ENCODE measurements around the gene NUDT22. TPM values are rescaled to one million over a fixed set of nuclear protein-coding genes. Genes with fewer than 3 reads are reported as not detected.

NUDT22 gene
- polyA plus RNA-seq, 3 donors from 2014 or later, result 64.9 to 95.4 (median 74.9) TPM

- H3K4me1 Mint-ChIP-seq, result peaks cover 38 to 40% of the 10 kb centered on the region in 2 donors
- H3K27ac Mint-ChIP-seq, result peak overlapping the region; percentile 77 to 93 (median 90)
- peak; percentile 65 to 70 (median 70) for DNase-seq
- H3K4me3 Mint-ChIP-seq, result peak overlapping the region; percentile 87 to 91 (median 89)
- H3K36me3 Mint-ChIP-seq, result no peaks in the 10 kb centered on the region
- H3K9me3 Mint-ChIP-seq, result no peaks in the 10 kb centered on the region
- H3K27me3 Mint-ChIP-seq (ENCODE audit: low read depth in 3 of 3), result peaks cover 0 to 6% (median 2%) of the 10 kb centered on the region in 3 donors
These were observed 505 bp downstream of the NUDT22 start for GRCh38 chr11:64226507-64227051.

- DNase-seq, result no peak
These were observed 1.4 kb downstream of the NUDT22 start for GRCh38 chr11:64227405-64227956.

GRCh38 chr11:64229090-64229743 is 3.1 kb downstream of the NUDT22 start:
- Mint-ChIP-seq H3K4me1 (peaks cover 40 to 53% of the 10 kb centered on the region in 2 donors), H3K9me3 (no peaks in the 10 kb centered on the region)

More at GRCh38 chr11:64227405-64227956, 1.4 kb downstream of the NUDT22 start:
- Mint-ChIP-seq H3K4me1 (peaks cover 40 to 46% of the 10 kb centered on the region in 2 donors), H3K27ac (peak overlapping the region; percentile 77 to 93 (median 90)), H3K27me3 (ENCODE audit: low read depth in 3 of 3) (peaks cover 0 to 4% (median 2%) of the 10 kb centered on the region in 3 donors), H3K36me3 (no peaks in the 10 kb centered on the region), H3K4me3 (peak overlapping the region; percentile 87 to 91 (median 89)), H3K9me3 (no peaks in the 10 kb centered on the region)

GRCh38 chr11:64229744-64230170 is 3.7 kb downstream of the NUDT22 start:
- Mint-ChIP-seq H3K27me3 (ENCODE audit: low read depth in 3 of 3) (peaks cover 0 to 3% (median 2%) of the 10 kb centered on the region in 3 donors), H3K27ac (peak overlapping the region; percentile 82 to 94 (median 89)), H3K36me3 (no peaks in the 10 kb centered on the region), H3K9me3 (no peaks in the 10 kb centered on the region), H3K4me3 (peak overlapping the region; percentile 86 to 94 (median 87)), H3K4me1 (peaks cover 40 to 53% of the 10 kb centered on the region in 2 donors)
- DNase-seq, result no peak

More at GRCh38 chr11:64229090-64229743, 3.1 kb downstream of the NUDT22 start:
- H3K27me3 Mint-ChIP-seq (ENCODE audit: low read depth in 3 of 3), result peaks cover 0 to 5% (median 2%) of the 10 kb centered on the region in 3 donors
- H3K36me3 Mint-ChIP-seq, result no peaks in the 10 kb centered on the region
- H3K27ac Mint-ChIP-seq, result peak overlapping the region; percentile 76 to 91 (median 83)
- DNase-seq, result no peak
- peak overlapping the region; percentile 86 to 94 (median 87) for H3K4me3 Mint-ChIP-seq

GRCh38 chr11:64230171-64230984 is 4.3 kb downstream of the NUDT22 start, which contains the start of gene DNAJC4:
DNAJC4 (plus strand) TSS chr11:64230548; CDS start chr11:64230855, 307 bp downstream.
- Mint-ChIP-seq H3K36me3 (no peaks in the 10 kb centered on the region), H3K27ac (peak within 1 kb of the TSS; percentile 82 to 94 (median 89)), H3K4me1 (peaks cover 38 to 51% of the 10 kb centered on the region in 2 donors), H3K27me3 (ENCODE audit: low read depth in 3 of 3) (peaks cover 0 to 3% (median 2%) of the 10 kb centered on the region in 3 donors), H3K9me3 (no peaks in the 10 kb centered on the region), H3K4me3 (peak within 1 kb of the TSS; percentile 86 to 94 (median 87))
- DNase-seq, result peak; percentile 90 to 91 (median 90)

- Mint-ChIP-seq H3K4me3 (peak overlapping the region; percentile 86 to 94 (median 87)), H3K27me3 (ENCODE audit: low read depth in 3 of 3) (peaks cover 0 to 2% (median 1%) of the 10 kb centered on the region in 3 donors), H3K36me3 (no peaks in the 10 kb centered on the region), H3K27ac (peak overlapping the region; percentile 82 to 94 (median 89)), H3K9me3 (no peaks in the 10 kb centered on the region), H3K4me1 (peaks cover 40 to 50% of the 10 kb centered on the region in 2 donors)
- no peak for DNase-seq
These were observed 4.9 kb downstream of the NUDT22 start for GRCh38 chr11:64230985-64231365.

GRCh38 chr11:64231546-64231945 is 5.5 kb downstream of the NUDT22 start:
- Mint-ChIP-seq H3K27ac (peak overlapping the region in 4 of 6 donors; percentile 34 to 83 (median 80)), H3K4me1 (peaks cover 40 to 50% of the 10 kb centered on the region in 2 donors), H3K36me3 (no peaks in the 10 kb centered on the region), H3K9me3 (no peaks in the 10 kb centered on the region), H3K4me3 (peak overlapping the region; percentile 57 to 94 (median 86)), H3K27me3 (ENCODE audit: low read depth in 3 of 3) (peaks cover 0 to 2% (median 1%) of the 10 kb centered on the region in 3 donors)
- no peak for DNase-seq

GRCh38 chr11:64232182-64232966 is 6.3 kb downstream of the NUDT22 start:
- no peak for DNase-seq
- Mint-ChIP-seq H3K9me3 (no peaks in the 10 kb centered on the region), H3K4me1 (peaks cover 34 to 44% of the 10 kb centered on the region in 2 donors)

GRCh38 chr11:64232967-64233315 is 6.9 kb downstream of the NUDT22 start:
- Mint-ChIP-seq H3K9me3 (no peaks in the 10 kb centered on the region), H3K27ac (peak overlapping the region in 4 of 6 donors; percentile 36 to 82 (median 62)), H3K4me1 (peaks cover 29 to 38% of the 10 kb centered on the region in 2 donors), H3K4me3 (peak overlapping the region; percentile 36 to 79 (median 61)), H3K27me3 (ENCODE audit: low read depth in 3 of 3) (peaks cover 0 to 1% (median 0%) of the 10 kb centered on the region in 3 donors), H3K36me3 (no peaks in the 10 kb centered on the region)
- DNase-seq, result no peak

More at GRCh38 chr11:64232182-64232966, 6.3 kb downstream of the NUDT22 start:
- Mint-ChIP-seq H3K4me3 (peak overlapping the region; percentile 57 to 94 (median 79)), H3K27ac (peak overlapping the region in 4 of 6 donors; percentile 69 to 83 (median 80)), H3K27me3 (ENCODE audit: low read depth in 3 of 3) (peaks cover 0 to 1% (median 0%) of the 10 kb centered on the region in 3 donors), H3K36me3 (no peaks in the 10 kb centered on the region)

GRCh38 chr11:64233913-64234586 is 8.0 kb downstream of the NUDT22 start, which contains the start of gene VEGFB:
VEGFB (plus strand) TSS chr11:64234584; CDS start chr11:64234834, 250 bp downstream.
- Mint-ChIP-seq H3K27ac (peak within 1 kb of the TSS; percentile 55 to 85 (median 80)), H3K4me3 (peak within 1 kb of the TSS; percentile 76 to 82 (median 80)), H3K27me3 (ENCODE audit: low read depth in 3 of 3) (peaks cover 0 to 1% (median 0%) of the 10 kb centered on the region in 3 donors), H3K36me3 (no peaks in the 10 kb centered on the region), H3K4me1 (peaks cover 27 to 40% of the 10 kb centered on the region in 2 donors), H3K9me3 (no peaks in the 10 kb centered on the region)
- DNase-seq, result peak; percentile 70 to 72 (median 71)

- peaks cover 19 to 33% of the 10 kb centered on the region in 2 donors for H3K4me1 Mint-ChIP-seq
- H3K4me3 Mint-ChIP-seq, result peak overlapping the region; percentile 76 to 80 (median 79)
- peak overlapping the region in 5 of 6 donors; percentile 55 to 80 (median 68) for H3K27ac Mint-ChIP-seq
- peak; percentile 62 to 63 (median 62) for DNase-seq
- H3K36me3 Mint-ChIP-seq, result no peaks in the 10 kb centered on the region
- peaks cover 0 to 3% (median 0%) of the 10 kb centered on the region in 3 donors for H3K27me3 Mint-ChIP-seq (ENCODE audit: low read depth in 3 of 3)
- no peaks in the 10 kb centered on the region for H3K9me3 Mint-ChIP-seq
These were observed 8.7 kb downstream of the NUDT22 start for GRCh38 chr11:64234647-64235379.

All from immature natural killer cell (primary cell).